HepG2 (cell line): Measurements from ENCODE around the gene TSEN54. TPM values are rescaled to one million over a fixed set of nuclear protein-coding genes. Genes with fewer than 3 reads are reported as not detected.

ENCODE experiments used
- GABPA ChIP-seq, 2 experiments: IDR thresholded peaks; 2 replicates each; pipeline ENCODE4 v1.6.1; 2011 to 2016; ENCODE audit warnings: low read depth in 2 of 2, low read length in 1 of 2, missing biosample characterization in 1 of 2, missing genetic modification characterization in 1 of 2
- GPN1 ChIP-seq: sonication (generic); formaldehyde crosslinking; IDR thresholded peaks from 2 replicates; pipeline ENCODE4 v1.5.1; 2020; ENCODE audit warnings: missing genetic modification reagents, borderline replicate concordance
- TEAD3 ChIP-seq: optimal IDR thresholded peaks from 2 replicates; pipeline ENCODE3; 2016; ENCODE audit warnings: borderline replicate concordance
- ZBTB20 ChIP-seq: sonication (generic); formaldehyde crosslinking; IDR thresholded peaks from 2 replicates; pipeline ENCODE4 v1.8.1; 2023; ENCODE audit warnings: missing genetic modification reagents, low read depth, mild to moderate bottlenecking, borderline replicate concordance
- ZNF205 ChIP-seq: IDR thresholded peaks from 2 replicates; pipeline ENCODE4 v1.6.1; 2018; ENCODE audit warnings: missing biosample characterization, missing genetic modification reagents
- ZNF652 ChIP-seq: IDR thresholded peaks from 2 replicates; pipeline ENCODE4 v1.6.1; 2016; ENCODE audit warnings: low read depth, borderline replicate concordance
- polyA plus RNA-seq, 8 experiments: library from polyadenylated mRNA; depleted of rRNA in 3 of 8; stranded (reverse) in 7 of 8; unstranded in 1 of 8; fragments of >200 nt; fragmentation: Illumina TruSeq in 4 of 8; extraction: Trizol in 4 of 8; gene quantifications; 2 replicates each; pipeline versions ENCODE4 v1.2.1 to v1.2.3, GENCODE V29; 2011 to 2016; ENCODE audit warnings: low read depth in 4 of 8, missing spikeins in 1 of 8, mixed read lengths in 1 of 8; ENCODE audit not compliant: insufficient read depth in 1 of 8
- total RNA-seq, 5 experiments: library from RNA; depleted of rRNA; stranded (reverse); fragments of >200 nt; fragmentation: Illumina TruSeq; extraction: Trizol; gene quantifications; 2 replicates each; pipeline ENCODE4 v1.2.3, GENCODE V29; 2016; ENCODE audit warnings: low read depth in 1 of 5
- TF ChIP-seq, protein P1 (sequence below): sonication (generic); formaldehyde crosslinking; IDR thresholded peaks from 2 replicates; pipeline ENCODE4 v1.4.0; 2020; ENCODE audit warnings: missing genetic modification reagents
- TF ChIP-seq, protein P2 (sequence below): IDR thresholded peaks from 2 replicates; pipeline ENCODE4 v1.6.1; 2016
- TF ChIP-seq, protein P3 (sequence below): sonication (generic); formaldehyde crosslinking; IDR thresholded peaks from 2 replicates; pipeline ENCODE4 v1.4.0; 2020; ENCODE audit warnings: missing genetic modification reagents
- TF ChIP-seq, protein P4 (sequence below): sonication (generic); formaldehyde crosslinking; conservative IDR thresholded peaks from 2 replicates; pipeline ENCODE4 v1.8.0; 2022; ENCODE audit warnings: low read depth, missing genetic modification reagents
- TF ChIP-seq, protein P5 (sequence below): sonication (generic); formaldehyde crosslinking; IDR thresholded peaks from 2 replicates; pipeline ENCODE4 v1.4.0; 2020; ENCODE audit warnings: mild to moderate bottlenecking, missing genetic modification reagents
- TF ChIP-seq, protein P6 (sequence below): sonication (generic); formaldehyde crosslinking; IDR thresholded peaks from 2 replicates; pipeline ENCODE4 v1.4.0; 2020; ENCODE audit warnings: missing genetic modification reagents
- TF ChIP-seq, protein P7 (sequence below): sonication (generic); formaldehyde crosslinking; IDR thresholded peaks from 2 replicates; pipeline ENCODE4 v1.4.0; 2020; ENCODE audit warnings: mild to moderate bottlenecking, missing genetic modification reagents, borderline replicate concordance

The TSEN54 gene
- total and polyA plus RNA-seq, 2 of the 13 experiments (the other 11 are each of a cell fraction or from before 2014, with no cell fraction given): 62.9 to 63.3 TPM

DNA sequence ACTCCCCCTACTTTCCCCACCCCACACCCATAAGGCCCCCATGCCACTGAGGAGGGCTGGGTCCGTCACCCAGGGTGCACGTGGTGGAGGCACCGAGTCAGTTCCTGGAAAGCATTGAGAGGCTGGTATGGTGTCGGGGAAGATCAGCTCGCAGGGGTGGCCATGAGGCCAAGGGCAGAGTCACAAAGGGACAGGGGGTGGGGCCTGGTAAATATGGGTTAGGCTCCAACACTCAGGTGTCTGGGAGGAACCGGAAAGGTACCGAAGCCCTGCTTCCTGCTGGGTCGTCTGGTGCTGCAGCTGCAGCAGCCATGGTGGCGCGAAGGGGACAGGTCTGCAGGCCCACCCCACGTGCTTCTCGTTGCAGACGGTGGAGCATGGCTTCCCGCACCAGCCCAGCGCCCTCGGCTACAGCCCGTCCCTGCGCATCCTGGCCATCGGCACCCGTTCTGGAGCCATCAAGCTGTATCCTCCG is 39.4 kb downstream of the TSEN54 start (continued):
- TF ChIP-seq, protein P1, sequence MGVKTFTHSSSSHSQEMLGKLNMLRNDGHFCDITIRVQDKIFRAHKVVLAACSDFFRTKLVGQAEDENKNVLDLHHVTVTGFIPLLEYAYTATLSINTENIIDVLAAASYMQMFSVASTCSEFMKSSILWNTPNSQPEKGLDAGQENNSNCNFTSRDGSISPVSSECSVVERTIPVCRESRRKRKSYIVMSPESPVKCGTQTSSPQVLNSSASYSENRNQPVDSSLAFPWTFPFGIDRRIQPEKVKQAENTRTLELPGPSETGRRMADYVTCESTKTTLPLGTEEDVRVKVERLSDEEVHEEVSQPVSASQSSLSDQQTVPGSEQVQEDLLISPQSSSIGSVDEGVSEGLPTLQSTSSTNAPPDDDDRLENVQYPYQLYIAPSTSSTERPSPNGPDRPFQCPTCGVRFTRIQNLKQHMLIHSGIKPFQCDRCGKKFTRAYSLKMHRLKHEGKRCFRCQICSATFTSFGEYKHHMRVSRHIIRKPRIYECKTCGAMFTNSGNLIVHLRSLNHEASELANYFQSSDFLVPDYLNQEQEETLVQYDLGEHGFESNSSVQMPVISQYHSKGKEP (CRISPR knock-in tag): no peak
- TF ChIP-seq GPN1 (CRISPR knock-in tag) (no peak), TEAD3 (CRISPR knock-in tag) (peak; percentile 78), ZBTB20 (CRISPR knock-in tag) (no peak), ZNF652 (no peak), ZNF205 (CRISPR knock-in tag) (no peak), GABPA (IDR thresholded peaks at IDR 0.05; ENCODE audit: low read depth, low read length) (no peak), GABPA (CRISPR knock-in tag; IDR thresholded peaks at IDR 0.05; ENCODE audit: low read depth) (0 out of 2 replicates have a peak, but pooled peaks have one; percentile 38)
- TF ChIP-seq, protein P2, sequence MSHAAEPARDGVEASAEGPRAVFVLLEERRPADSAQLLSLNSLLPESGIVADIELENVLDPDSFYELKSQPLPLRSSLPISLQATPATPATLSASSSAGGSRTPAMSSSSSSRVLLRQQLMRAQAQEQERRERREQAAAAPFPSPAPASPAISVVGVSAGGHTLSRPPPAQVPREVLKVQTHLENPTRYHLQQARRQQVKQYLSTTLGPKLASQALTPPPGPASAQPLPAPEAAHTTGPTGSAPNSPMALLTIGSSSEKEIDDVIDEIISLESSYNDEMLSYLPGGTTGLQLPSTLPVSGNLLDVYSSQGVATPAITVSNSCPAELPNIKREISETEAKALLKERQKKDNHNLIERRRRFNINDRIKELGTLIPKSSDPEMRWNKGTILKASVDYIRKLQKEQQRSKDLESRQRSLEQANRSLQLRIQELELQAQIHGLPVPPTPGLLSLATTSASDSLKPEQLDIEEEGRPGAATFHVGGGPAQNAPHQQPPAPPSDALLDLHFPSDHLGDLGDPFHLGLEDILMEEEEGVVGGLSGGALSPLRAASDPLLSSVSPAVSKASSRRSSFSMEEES (CRISPR knock-in tag): no peak
- TF ChIP-seq, protein P3, sequence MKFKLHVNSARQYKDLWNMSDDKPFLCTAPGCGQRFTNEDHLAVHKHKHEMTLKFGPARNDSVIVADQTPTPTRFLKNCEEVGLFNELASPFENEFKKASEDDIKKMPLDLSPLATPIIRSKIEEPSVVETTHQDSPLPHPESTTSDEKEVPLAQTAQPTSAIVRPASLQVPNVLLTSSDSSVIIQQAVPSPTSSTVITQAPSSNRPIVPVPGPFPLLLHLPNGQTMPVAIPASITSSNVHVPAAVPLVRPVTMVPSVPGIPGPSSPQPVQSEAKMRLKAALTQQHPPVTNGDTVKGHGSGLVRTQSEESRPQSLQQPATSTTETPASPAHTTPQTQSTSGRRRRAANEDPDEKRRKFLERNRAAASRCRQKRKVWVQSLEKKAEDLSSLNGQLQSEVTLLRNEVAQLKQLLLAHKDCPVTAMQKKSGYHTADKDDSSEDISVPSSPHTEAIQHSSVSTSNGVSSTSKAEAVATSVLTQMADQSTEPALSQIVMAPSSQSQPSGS (CRISPR knock-in tag): no peak
- TF ChIP-seq, protein P4, sequence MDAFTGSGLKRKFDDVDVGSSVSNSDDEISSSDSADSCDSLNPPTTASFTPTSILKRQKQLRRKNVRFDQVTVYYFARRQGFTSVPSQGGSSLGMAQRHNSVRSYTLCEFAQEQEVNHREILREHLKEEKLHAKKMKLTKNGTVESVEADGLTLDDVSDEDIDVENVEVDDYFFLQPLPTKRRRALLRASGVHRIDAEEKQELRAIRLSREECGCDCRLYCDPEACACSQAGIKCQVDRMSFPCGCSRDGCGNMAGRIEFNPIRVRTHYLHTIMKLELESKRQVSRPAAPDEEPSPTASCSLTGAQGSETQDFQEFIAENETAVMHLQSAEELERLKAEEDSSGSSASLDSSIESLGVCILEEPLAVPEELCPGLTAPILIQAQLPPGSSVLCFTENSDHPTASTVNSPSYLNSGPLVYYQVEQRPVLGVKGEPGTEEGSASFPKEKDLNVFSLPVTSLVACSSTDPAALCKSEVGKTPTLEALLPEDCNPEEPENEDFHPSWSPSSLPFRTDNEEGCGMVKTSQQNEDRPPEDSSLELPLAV (CRISPR knock-in tag): no peak
- TF ChIP-seq, protein P5, sequence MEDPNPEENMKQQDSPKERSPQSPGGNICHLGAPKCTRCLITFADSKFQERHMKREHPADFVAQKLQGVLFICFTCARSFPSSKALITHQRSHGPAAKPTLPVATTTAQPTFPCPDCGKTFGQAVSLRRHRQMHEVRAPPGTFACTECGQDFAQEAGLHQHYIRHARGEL (CRISPR knock-in tag): no peak
- TF ChIP-seq, protein P6, sequence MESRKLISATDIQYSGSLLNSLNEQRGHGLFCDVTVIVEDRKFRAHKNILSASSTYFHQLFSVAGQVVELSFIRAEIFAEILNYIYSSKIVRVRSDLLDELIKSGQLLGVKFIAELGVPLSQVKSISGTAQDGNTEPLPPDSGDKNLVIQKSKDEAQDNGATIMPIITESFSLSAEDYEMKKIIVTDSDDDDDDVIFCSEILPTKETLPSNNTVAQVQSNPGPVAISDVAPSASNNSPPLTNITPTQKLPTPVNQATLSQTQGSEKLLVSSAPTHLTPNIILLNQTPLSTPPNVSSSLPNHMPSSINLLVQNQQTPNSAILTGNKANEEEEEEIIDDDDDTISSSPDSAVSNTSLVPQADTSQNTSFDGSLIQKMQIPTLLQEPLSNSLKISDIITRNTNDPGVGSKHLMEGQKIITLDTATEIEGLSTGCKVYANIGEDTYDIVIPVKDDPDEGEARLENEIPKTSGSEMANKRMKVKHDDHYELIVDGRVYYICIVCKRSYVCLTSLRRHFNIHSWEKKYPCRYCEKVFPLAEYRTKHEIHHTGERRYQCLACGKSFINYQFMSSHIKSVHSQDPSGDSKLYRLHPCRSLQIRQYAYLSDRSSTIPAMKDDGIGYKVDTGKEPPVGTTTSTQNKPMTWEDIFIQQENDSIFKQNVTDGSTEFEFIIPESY: peak; percentile 76; the same call in 1 of the 2 replicates
- TF ChIP-seq, protein P7, sequence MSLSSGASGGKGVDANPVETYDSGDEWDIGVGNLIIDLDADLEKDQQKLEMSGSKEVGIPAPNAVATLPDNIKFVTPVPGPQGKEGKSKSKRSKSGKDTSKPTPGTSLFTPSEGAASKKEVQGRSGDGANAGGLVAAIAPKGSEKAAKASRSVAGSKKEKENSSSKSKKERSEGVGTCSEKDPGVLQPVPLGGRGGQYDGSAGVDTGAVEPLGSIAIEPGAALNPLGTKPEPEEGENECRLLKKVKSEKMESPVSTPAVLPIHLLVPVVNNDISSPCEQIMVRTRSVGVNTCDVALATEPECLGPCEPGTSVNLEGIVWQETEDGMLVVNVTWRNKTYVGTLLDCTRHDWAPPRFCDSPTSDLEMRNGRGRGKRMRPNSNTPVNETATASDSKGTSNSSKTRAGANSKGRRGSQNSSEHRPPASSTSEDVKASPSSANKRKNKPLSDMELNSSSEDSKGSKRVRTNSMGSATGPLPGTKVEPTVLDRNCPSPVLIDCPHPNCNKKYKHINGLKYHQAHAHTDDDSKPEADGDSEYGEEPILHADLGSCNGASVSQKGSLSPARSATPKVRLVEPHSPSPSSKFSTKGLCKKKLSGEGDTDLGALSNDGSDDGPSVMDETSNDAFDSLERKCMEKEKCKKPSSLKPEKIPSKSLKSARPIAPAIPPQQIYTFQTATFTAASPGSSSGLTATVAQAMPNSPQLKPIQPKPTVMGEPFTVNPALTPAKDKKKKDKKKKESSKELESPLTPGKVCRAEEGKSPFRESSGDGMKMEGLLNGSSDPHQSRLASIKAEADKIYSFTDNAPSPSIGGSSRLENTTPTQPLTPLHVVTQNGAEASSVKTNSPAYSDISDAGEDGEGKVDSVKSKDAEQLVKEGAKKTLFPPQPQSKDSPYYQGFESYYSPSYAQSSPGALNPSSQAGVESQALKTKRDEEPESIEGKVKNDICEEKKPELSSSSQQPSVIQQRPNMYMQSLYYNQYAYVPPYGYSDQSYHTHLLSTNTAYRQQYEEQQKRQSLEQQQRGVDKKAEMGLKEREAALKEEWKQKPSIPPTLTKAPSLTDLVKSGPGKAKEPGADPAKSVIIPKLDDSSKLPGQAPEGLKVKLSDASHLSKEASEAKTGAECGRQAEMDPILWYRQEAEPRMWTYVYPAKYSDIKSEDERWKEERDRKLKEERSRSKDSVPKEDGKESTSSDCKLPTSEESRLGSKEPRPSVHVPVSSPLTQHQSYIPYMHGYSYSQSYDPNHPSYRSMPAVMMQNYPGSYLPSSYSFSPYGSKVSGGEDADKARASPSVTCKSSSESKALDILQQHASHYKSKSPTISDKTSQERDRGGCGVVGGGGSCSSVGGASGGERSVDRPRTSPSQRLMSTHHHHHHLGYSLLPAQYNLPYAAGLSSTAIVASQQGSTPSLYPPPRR (CRISPR knock-in tag): 0 out of 2 replicates have a peak, but pooled peaks have one; percentile 50
